ENCODE results near the gene CEP192.

CEP192 gene

GRCh38 chr18:13151656-13152055 lies 160.5 kb downstream of the CEP192 start:
- no peak for DNase-seq (ENCODE audit: low read depth)
- no peak overlapping the region for H3K4me3 ChIP-seq (ENCODE audit: low read depth, low read length)
- in situ Hi-C loops (cut with HindIII; ENCODE audit: low sequenced_read_pairs): no loop called here
- TF ChIP-seq CTCF (IDR thresholded peaks at IDR 0.05; ENCODE audit: low read depth, low read length, missing control alignments): no peak

- DNase-seq (ENCODE audit: low read depth): no peak
- in situ Hi-C loops (cut with HindIII; ENCODE audit: low sequenced_read_pairs): no loop called here
- no peak overlapping the region for H3K4me3 ChIP-seq (ENCODE audit: low read depth, low read length)
- TF ChIP-seq CTCF (IDR thresholded peaks at IDR 0.05; ENCODE audit: low read depth, low read length, missing control alignments): no peak
Measured at GRCh38 chr18:13158428-13158827, 167.3 kb downstream of the CEP192 start.

- peak; percentile 62 for DNase-seq (ENCODE audit: low read depth)
- no peak overlapping the region for H3K4me3 ChIP-seq (ENCODE audit: low read depth, low read length)
- TF ChIP-seq CTCF (IDR thresholded peaks at IDR 0.05; ENCODE audit: low read depth, low read length, missing control alignments): peak; percentile 80
- in situ Hi-C loops (cut with HindIII; ENCODE audit: low sequenced_read_pairs): no loop called here
Measured at GRCh38 chr18:13159579-13159978, 168.4 kb downstream of the CEP192 start.

- TF ChIP-seq CTCF (IDR thresholded peaks at IDR 0.05; ENCODE audit: low read depth, low read length, missing control alignments): no peak
- no peak overlapping the region for H3K4me3 ChIP-seq (ENCODE audit: low read depth, low read length)
- in situ Hi-C loops (cut with HindIII; ENCODE audit: low sequenced_read_pairs): no loop called here
- DNase-seq (ENCODE audit: low read depth): no peak
Measured at GRCh38 chr18:13161276-13161899, 170.2 kb downstream of the CEP192 start.

- no peak overlapping the region for H3K4me3 ChIP-seq (ENCODE audit: low read depth, low read length)
- TF ChIP-seq CTCF (IDR thresholded peaks at IDR 0.05; ENCODE audit: low read depth, low read length, missing control alignments): no peak
- in situ Hi-C loops (cut with HindIII; ENCODE audit: low sequenced_read_pairs): no loop called here
- DNase-seq (ENCODE audit: low read depth): no peak
Measured at GRCh38 chr18:13163167-13163927, 172.2 kb downstream of the CEP192 start.

- TF ChIP-seq CTCF (IDR thresholded peaks at IDR 0.05; ENCODE audit: low read depth, low read length, missing control alignments): no peak
- in situ Hi-C loops (cut with HindIII; ENCODE audit: low sequenced_read_pairs): no loop called here
- H3K4me3 ChIP-seq (ENCODE audit: low read depth, low read length): no peak overlapping the region
- DNase-seq (ENCODE audit: low read depth): no peak
Measured at GRCh38 chr18:13164406-13164805, 173.2 kb downstream of the CEP192 start.
